Esophagus squamous epithelium (tissue), 4 donors: ENCODE data around the gene ZNF772.

ENCODE experiments used
- CTCF ChIP-seq, 6 experiments: fragments of 450-650 bp in 4 of 6; fragments of 200-600 bp in 2 of 6; sonication (generic) in 2 of 6; IDR thresholded peaks; one replicate each; pipeline ENCODE4 v1.5.1; 2016 to 2019; ENCODE audit warnings: antibody characterized with exemption in 6 of 6, mild to moderate bottlenecking in 4 of 6, moderate library complexity in 4 of 6
- POLR2A ChIP-seq, 4 donors: fragments of 450-650 bp; IDR thresholded peaks; one replicate each; pipeline ENCODE4 v1.6.1; 2017; ENCODE audit warnings: antibody characterized with exemption in 4 of 4, mild to moderate bottlenecking in 4 of 4, moderate library complexity in 3 of 4

- TF ChIP-seq CTCF (IDR thresholded peaks at IDR 0.05): no peak
- no peak for TF ChIP-seq POLR2A (IDR thresholded peaks at IDR 0.05)
Measured at GRCh38 chr19:57515255-57515654, 37.9 kb upstream of the ZNF772 start.
